ENCODE data around the gene PTPRK.

Gene PTPRK

DNA sequence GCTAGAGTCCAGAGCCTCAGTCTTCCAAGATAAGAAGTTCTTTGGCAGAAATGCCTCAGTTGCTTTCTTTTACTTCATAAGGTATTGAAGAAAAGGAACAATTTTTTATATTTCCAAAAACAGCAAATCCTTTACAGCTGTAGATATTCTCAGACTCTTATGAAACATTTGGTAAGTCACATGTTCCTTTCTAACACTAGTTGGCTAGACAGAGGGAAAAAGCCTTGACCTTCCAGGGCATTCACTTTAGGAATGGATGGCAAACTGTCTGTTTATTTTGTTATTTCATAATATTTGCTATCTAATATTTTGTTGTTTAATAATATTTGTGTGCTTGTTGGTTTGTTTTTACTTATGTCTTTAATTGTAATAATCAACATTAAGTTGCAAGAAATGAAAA, 140.8 kb downstream of the PTPRK start:
- no peak for DNase-seq

DNA sequence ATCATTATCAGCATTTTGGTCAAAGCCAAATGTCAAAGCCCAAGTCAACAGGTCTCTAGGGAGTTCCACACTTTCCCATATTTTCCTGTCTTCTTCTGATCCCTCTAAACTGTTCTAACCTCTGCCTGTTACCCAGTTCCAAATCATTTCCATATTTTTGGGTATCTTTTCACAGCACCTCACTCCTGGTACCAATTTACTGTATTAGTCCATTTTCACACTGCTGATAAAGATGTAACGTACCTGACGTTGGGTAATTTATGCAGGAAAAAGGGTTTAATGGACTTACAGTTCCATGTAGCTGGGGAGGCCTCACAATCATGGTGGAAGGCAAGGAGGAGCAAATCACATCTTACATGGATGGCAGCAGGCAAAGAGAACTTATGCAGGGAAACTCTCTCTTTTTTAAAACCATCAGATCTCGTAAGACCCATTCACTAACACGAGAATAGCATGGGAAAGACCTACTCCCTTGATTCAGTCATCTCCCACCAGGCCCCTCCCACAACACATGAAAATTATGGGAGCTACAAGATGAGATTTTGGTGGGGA, 143.4 kb downstream of the PTPRK start:
- DNase-seq = no peak

DNA sequence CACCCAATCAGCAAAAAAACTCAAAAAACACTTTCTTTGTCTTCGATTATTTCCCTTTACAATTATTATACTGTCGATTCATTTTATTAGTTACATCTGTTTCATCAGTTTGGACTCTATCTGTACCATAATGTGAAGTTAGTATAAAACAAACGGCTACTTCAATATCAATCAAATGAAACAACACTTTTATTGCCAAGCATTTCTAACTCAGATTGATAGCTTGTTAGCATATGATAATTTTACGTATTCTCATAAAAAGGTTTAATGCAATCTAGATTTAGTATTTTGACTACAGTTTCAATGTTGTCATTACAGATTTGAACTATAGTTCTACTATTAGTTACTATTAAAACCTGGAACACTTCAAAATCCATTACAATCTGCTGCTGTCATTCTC, 149.3 kb downstream of the PTPRK start:
- no peak for DNase-seq

DNA sequence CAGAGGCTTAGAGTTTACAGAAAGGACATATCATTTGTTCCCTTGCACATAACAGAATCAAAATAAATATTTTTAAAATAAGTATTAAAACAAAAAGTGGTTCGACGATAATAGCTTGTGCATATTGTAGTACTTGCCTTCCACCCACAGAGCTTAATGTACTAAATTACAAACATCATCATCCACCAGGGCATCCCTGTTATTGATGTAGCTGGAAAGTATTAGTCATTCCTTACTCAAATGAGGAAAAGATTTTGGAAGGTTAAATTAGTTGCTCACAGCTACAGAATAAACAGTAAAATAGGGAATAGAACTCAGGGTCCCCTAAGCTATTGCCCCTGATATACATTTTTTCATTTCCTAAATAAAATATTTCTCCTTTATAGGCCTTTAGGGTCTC, 150.3 kb downstream of the PTPRK start:
- no peak for DNase-seq

DNA sequence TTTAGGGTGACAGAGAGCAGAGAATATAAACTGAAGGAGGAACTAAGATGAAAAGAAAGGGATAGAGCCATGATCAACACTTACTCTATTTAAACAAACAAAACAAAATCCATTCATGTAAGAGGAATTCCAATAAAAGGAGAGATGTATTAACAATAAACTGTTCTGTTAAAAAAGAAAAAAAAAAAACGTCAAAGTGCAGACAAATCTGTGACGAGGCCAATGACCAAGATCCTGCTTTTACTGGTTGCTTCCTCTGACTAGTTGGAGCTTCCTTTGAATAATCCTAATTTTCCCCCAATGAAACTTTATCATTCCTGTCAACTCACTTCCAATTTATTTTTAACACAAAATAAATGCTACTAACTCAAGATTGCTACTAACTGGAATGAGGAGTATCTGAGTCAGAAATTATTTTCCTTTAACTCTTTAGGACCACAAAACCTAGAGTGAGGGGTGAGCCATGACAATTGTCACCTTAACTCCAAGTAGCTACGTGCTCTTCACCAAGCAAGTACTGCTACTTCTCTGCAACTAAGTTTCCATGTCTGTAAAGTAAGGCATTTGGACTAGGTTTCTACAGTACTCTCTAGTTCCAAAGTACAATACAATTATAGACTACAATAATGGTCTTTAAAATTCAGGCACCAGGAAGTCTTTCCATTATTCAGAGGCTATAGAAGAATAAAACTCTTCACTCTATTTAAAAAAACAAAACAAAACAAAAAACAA, 152.0 kb downstream of the PTPRK start:
- no peak for DNase-seq

DNA sequence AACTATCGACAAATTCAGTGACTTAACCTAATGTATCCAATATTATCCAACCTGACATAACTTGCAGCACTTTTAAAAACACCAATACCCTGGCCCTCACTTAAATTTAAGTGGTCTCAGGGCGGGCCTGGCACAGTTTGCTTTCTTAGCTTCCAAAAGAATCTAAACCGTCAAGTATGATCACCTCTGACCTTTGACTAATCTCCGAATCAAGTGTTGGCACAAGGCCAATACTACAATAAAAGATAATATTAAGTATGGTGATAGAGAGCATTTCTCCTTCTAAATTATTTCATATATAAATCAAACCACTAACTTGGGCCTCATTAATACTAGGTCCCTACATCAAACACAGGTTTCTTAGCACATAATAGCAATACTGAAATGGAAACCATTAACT, 153.0 kb downstream of the PTPRK start:
- DNase-seq = no peak

DNA sequence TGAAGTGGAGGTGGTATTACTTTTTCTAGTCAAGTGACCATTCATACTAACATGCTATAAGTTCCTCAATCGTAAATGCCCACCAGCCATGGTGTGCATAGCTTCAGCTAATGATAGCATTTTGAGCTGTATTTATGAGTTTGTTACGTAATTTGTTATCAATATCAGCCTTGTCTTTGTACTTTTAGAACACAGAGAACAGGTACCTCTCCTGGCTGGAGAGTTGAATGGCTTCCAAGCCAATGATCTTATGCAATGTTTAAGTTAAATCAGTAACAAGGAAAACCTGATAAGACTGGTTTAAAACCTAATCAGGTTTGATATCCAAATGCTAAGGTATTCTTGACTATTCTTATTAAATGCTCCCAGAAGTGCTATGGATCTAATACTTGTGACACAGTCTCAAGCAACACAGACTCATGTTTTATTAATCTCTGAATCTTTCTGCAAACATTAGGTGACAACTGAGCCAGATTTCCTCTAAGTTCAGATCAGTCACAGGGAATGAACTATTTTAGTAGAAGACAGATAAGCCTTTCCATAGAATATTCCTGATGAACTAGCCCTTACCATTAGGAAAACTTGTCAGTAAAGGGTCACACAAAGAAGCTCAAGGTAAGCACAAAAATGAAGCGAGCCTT, 154.8 kb downstream of the PTPRK start:
- no peak for DNase-seq

DNA sequence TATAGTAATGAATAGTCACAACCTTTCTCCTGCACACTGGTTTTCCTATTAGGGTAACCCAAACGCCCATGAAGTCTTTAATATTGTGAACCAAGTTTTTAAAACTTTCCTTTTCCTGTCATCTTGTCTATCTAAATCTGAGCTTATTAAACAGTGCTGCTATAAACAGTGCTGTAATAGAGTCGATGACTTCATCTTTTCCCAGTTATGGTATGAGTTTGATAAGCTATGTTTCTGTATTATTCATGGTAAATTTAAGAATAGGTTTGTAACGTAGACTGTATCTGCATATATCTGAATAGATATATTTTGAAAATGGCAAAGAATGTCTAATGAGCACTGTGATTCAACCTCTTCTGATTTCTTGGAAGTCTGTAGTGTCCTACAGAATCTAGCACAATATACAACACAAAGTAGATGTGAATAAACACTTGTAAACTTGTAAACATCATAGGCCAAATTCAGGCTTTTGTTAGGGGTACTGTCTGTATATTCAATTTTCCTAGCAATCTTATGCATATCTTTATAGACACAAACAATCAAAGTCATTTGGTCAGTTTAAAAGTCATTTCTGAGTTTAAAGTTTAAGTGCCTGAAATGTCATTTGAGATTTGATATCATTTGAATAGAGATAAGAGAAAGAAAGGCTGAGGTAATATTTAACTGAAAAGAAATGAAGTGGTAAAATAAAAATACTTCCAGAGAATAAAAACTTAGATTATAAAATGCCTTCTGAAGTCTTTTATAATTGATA, 155.5 kb downstream of the PTPRK start:
- DNase-seq = no peak

DNA sequence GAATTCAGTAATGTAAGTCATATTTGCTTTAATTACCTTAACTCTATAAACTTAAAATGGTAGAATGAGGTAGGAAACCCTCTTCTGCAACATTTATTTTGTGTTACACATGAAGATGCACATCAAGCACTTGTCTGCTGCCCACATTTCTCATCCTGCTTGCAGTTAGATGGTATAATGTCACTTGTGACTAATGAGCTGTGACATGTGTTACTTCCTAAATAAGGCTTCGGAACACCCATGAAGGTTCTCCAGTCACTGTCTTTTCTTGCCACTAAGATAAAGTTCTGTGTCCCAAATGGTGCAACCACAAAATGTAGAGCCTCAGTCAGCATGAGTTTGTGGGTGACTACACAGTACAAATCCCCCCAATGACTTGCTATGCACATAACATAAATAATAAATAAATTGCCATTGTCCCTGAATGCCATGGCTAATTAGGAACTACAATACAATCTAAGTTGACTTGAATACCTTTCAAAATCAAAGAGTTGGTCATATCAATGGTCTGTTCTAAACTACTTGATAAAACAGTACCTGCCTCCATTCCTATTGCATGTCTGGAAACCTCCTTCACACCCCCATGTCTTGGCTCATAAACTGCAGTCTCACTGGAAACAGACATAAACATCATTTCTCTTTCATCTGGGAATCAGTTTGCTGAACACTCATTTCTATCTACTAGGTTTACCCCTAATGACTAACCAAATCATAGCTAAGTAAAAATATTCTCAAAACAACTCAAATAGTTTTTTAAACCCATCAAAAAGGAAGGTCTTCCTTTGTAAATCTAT, 157.2 kb downstream of the PTPRK start:
- no peak for DNase-seq

DNA sequence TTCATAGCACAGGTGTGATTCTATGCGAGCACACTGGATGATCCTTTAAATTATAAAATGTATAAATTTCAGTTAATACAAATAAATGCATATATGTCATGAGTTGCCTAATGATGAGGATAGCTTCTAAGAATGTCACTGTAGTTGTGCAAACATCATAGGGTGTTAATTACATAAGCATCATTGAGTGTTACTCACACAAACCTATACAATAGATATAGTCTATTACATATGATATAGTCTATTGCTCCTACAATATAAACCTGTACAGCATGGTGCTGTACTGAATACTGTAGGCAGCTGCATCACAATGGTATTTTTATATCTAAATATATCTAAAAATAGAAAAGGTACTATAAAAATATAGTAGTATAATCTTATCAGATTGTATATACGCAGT, 159.0 kb downstream of the PTPRK start:
- DNase-seq = no peak

DNA sequence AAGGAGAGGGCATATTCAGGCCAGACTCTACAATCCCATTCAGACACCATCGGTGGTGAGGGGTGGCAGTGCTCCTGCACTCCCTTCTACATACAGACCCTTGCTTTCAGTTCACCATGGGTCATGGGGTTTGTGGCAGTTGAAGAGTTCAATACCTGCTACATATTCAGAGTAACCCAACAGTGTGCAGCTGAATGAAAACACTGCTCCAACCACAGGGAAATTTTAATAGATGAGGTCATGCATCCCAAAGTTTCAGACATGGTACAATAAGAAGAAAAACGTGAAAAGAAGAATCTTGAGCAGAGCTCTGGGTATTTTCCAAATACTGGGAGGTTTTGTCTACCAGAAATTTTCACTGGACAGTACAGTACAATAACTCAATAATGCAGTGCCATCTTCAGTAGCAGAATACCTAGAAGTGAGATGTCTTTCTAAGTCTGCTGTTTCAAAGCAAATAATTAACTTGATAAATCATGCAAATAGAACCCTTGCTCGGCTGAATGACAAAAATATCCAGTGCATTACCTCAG, 162.1 kb downstream of the PTPRK start:
- no peak for DNase-seq

DNA sequence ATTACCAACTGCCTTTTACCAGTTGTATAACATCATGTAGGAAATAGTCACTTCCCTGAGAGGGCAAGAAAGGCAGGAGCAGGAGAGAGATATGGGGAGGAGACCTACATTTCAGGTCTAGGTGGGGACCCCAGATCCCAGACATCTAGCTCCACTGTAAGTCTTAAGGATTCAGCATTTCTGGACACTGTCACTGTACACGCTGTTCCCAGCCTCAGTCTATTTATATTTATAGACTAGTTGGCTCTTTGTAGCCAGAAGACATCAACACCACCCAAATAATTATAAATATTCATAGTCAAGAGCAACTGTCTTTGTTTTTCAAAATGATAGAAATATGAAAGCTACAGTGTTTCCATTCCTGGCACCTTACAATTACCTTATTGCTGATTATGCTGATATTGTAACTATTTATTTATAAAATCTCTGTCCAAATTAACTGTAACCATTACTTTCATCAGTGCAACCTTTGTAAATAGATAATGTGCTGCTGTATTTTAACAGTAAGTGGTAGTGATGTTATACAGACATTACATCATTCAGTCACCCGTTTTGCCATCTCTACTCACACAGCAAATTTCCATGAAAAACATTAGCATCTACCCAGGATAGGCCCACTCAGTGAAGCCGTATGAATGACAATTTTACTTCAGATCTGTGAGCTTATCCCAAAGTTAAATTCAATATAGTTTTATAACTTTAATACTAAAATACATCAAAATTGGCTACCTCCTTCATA, 162.8 kb downstream of the PTPRK start:
- no peak for DNase-seq

DNA sequence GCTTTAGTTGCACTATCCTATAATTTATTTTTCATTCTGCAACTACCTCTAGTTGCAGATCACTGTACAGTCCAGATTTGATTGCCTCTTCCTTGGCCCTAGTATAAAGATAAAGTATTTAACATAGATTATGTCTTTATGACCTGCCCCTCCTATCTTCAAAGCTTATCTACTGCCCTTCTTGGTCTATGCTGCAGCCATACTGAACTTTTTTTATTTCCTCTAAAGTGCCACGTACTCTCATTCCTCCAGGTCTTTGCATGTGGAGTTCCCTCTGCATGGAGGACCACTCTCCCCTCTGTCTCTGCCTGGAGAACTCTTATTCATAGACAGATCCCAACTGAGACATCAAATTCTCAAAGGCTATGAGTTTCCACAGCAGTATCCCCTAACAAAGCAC, 168.0 kb downstream of the PTPRK start:
- no peak for DNase-seq

DNA sequence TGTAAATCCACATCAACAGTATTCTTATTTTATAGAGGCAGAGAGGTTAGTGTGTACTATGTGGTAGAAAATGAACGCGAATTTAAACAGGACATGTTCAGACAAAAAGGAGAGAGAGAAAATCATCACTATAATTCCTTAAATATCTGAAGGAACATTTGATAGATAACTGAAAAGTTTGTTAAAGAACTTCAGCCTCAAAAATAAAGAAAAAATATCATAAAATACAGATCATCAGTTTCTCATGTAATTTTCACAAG, 169.2 kb downstream of the PTPRK start:
- DNase-seq = no peak

DNA sequence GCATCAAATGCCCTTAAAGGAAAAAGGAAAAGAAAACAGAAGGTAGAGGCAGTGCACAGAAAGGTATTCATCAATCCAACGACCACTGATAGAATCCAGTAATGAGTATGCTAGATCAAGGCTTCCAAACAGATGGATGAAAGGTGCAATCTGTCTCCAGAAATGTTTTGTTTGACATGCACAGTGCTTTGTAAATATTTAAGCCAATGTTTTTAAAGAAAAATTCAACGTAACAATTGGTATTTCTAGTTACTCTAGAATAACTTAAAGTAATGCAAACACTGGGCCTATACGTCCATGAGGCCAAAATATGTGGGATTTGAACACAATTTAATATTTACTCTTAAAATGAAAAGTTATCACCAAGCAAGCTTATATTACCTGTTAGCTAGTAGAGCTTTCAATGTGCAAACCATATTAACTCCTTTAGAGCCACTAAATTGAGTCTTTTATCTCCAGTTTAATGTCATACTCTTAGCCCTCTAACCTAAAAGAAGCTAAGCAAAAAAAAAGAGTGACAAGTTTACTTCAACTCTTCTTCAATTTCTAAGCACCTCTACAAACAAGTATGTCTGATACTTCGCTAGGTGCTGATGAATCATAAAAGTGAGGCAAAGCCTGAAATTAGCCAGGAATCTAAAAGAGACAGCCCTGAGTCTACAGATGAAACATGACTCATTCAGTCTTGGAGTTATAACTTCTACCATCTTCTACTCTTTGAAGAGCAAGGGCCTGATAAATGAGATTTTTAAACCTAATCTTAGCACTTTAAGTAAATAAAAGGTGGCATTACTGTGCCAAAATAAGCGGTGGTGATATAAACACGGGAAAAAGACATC, 169.8 kb downstream of the PTPRK start:
- DNase-seq = no peak

DNA sequence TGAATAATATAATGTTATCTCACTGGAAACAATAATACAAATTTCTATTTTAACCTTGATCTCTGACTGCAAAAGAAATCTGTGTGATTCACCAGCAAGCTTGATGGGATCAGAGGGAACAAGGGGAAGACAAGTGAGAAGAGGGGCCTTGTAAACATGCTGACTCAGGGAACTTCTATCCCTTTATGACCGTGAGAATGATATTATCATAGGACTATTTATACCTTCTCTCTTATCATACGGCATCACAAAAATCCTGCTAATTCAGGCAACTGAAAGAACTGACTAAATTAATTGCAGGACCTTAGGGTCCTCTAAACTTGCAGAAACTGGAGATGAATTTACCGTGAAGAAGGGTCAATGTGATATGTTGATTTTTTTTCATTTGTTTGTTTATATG, 173.3 kb downstream of the PTPRK start:
- no peak for DNase-seq

DNA sequence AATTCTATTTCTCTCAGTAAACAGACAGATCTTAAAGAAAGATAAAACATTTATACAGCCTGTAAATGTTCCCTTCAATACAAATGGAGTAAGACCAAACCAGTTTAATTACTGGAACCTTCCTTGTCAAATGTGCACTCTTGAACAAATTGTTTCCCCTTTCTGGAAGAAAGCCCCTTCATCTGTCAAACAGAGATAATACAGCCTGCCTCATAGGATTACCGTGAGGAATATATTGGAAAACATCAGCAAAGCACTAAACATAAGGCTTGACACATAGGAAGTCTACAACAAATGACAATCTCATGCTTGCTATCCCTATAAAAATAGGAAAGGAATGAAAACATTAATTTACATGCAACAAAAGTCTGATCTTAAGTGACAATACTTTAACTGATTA, 173.8 kb downstream of the PTPRK start:
- no peak for DNase-seq

DNA sequence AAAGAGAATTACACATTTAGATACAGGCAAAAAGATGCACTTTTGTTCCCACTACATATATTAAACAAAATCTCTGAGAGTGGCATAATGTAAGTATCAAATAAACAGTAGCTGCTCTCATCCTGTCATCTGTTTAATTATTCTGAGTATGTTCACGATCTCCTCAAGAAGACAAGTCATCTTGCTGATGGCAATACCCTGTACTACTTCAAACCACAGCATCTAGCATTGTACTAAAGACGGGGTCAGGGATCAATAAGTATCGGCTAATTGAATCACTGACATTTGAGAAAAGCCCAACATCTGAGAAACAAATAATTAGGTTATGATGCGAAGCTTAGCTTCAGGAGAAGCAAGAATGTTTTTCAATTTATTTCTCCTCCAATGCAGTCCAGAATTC, 175.1 kb downstream of the PTPRK start:
- DNase-seq = no peak

DNA sequence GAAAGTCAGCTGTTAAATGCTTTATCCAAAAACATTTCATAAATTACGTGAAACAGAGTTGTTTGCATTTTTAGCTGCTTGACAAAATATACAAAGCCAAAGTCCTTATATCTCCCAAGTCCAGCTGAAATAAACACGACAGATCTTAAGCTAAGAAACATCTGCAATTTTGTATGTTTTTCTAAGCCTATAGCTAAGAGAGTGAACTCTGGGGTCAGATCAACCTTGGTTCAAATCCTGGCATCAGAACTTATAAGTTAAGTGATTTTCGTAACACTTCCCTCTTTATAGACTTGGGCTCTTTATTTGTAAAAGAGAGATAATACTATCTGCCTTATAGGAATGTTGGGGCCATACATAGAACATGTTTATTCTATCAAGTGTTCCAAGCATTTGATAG, 176.7 kb downstream of the PTPRK start:
- DNase-seq = no peak

DNA sequence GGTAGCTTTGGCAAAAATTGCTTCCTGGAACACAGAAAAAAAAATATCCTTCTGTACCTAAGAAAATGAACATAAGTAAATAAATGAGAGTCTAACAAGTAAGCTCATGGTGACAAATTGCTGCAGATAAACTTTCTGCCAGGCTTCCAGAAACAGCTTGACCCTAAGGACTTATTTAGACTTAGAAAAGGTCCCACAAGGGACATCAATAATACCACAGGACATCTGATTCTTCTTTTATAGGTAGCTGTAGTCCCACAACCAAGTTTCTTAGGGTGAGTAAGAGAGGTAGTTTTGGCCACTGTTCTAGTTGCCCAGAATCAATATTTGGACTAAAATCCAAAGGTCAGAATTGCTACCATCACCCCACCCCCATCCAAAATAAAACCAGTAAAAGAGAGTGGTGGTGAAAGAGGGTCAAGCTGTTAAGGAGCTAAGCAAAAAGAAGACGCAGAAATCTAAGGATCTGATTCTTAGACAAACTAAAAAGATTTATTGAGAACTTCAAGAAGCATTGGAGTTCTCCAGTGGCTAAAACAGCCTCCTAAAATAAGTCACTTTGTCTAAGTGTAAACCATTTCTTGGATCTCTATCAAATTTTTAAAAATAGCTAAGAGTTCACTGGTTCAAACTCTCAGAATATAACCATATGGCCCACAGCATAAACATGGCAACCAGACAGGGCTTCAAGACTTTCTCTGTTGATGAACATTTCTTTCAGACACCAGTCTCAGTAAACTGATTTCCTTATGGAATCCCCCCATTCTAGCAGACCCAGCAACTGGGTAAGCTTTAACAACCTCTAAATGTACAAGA, 180.6 kb downstream of the PTPRK start:
- DNase-seq = no peak

DNA sequence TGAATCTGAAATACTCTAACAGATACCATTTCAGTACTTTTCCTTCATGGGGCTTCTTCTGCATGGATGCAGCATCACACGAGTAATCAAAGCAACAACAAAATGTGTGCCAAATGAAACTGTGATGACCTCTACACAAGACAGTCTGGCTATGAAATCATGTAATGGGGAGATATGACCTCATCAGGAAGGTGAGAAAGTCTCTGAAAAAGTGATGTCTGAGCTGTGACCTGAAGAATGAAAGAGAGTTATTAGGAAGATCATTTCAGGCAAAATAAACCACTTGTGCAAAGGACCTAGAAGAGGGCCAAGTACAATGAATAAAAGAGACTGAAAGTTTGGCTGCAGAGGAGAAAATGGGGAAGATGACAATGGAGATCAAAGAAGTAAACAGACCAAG, 182.8 kb downstream of the PTPRK start:
- DNase-seq = no peak
